ENCODE results near the gene ADAMTS9. TPM values are rescaled to one million over a fixed set of nuclear protein-coding genes. Genes with fewer than 3 reads are reported as not detected.

ADAMTS9 gene, protein sequence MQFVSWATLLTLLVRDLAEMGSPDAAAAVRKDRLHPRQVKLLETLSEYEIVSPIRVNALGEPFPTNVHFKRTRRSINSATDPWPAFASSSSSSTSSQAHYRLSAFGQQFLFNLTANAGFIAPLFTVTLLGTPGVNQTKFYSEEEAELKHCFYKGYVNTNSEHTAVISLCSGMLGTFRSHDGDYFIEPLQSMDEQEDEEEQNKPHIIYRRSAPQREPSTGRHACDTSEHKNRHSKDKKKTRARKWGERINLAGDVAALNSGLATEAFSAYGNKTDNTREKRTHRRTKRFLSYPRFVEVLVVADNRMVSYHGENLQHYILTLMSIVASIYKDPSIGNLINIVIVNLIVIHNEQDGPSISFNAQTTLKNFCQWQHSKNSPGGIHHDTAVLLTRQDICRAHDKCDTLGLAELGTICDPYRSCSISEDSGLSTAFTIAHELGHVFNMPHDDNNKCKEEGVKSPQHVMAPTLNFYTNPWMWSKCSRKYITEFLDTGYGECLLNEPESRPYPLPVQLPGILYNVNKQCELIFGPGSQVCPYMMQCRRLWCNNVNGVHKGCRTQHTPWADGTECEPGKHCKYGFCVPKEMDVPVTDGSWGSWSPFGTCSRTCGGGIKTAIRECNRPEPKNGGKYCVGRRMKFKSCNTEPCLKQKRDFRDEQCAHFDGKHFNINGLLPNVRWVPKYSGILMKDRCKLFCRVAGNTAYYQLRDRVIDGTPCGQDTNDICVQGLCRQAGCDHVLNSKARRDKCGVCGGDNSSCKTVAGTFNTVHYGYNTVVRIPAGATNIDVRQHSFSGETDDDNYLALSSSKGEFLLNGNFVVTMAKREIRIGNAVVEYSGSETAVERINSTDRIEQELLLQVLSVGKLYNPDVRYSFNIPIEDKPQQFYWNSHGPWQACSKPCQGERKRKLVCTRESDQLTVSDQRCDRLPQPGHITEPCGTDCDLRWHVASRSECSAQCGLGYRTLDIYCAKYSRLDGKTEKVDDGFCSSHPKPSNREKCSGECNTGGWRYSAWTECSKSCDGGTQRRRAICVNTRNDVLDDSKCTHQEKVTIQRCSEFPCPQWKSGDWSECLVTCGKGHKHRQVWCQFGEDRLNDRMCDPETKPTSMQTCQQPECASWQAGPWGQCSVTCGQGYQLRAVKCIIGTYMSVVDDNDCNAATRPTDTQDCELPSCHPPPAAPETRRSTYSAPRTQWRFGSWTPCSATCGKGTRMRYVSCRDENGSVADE (N-terminal part only)
- total RNA-seq (100 to 1,000 TPM in 1 of 5 donors, 10 to 100 TPM in 4; 25.4 to 107 (median 38.7) TPM), polyA plus RNA-seq (1 to 10 TPM; 5.5 to 6.7 (median 5.8) TPM)
- long read RNA-seq, donor 1, result 0 reads
- long read RNA-seq, donor 2, partial matches to known transcripts, result 5 of 5 reads
- long read RNA-seq, donor 2, other reads (novel, unspliced or antisense), result 0 of 5 reads
- long read RNA-seq, donor 3, partial matches to known transcripts, result 0 of 1 reads
- long read RNA-seq, donor 3, other reads (novel, unspliced or antisense), result 0 of 1 reads
- long read RNA-seq, donor 4, result 0 reads
- long read RNA-seq, donor 5, partial matches to known transcripts, result 0 of 2 reads
- long read RNA-seq, donor 5, other reads (novel, unspliced or antisense), result 0 of 2 reads
- long read RNA-seq, donor 6, result 0 reads
- long read RNA-seq, donor 7, full-length matches to known transcripts, result 2 of 2 reads
- long read RNA-seq, donor 7, partial matches to known transcripts, result 0 of 2 reads
- long read RNA-seq, donor 7, other reads (novel, unspliced or antisense), result 0 of 2 reads
- long read RNA-seq, donor 8, full-length matches to known transcripts, result 2 of 2 reads
- long read RNA-seq, donor 8, partial matches to known transcripts, result 0 of 2 reads
- long read RNA-seq, donor 8, other reads (novel, unspliced or antisense), result 0 of 2 reads
- long read RNA-seq, donor 9, partial matches to known transcripts, result 0 of 2 reads
- long read RNA-seq, donor 9, other reads (novel, unspliced or antisense), result 0 of 2 reads
- long read RNA-seq, donor 10, partial matches to known transcripts, result 0 of 1 reads
- long read RNA-seq, donor 10, other reads (novel, unspliced or antisense), result 0 of 1 reads

- Histone ChIP-seq H3K9me3 (no peaks in the 10 kb centered on the region), H3K27me3 (peaks cover 0 to 40% (median 13%) of the 10 kb centered on the region in 3 donors), H3K27ac (peak within 1 kb of the TSS; percentile 87 to 98 (median 89)), H3K36me3 (no peaks in the 10 kb centered on the region), H3K4me1 (peaks cover 0 to 49% (median 38%) of the 10 kb centered on the region in 4 donors), H3K4me3 (peak within 1 kb of the TSS; percentile 66 to 68 (median 68))
- TF ChIP-seq EP300 (IDR thresholded peaks at IDR 0.05), result no peak
- peak in 1 of 4 donors; percentile 30 for TF ChIP-seq POLR2A (IDR thresholded peaks at IDR 0.05)
- peak; percentile 70 to 83 (median 83) for TF ChIP-seq POLR2AphosphoS5 (IDR thresholded peaks at IDR 0.05)
- intact Hi-C loops (cut with DNase I; ENCODE audit: low total_unique reads), result no loop called here
- 0 to 2% (median 1%) methylated on average over 15 to 60 of the region's 60 CpGs for WGBS, 5 donors
- peak; percentile 42 to 94 for DNase-seq
These were observed at the start of gene ADAMTS9 for GRCh38 chr3:64687781-64688604. Gene ADAMTS9, minus strand, starts transcription at chr3:64688000. Its CDS starts 343 bp downstream, at chr3:64687657.

GRCh38 chr3:64732576-64732975, 44.8 kb upstream of the ADAMTS9 start:
- Histone ChIP-seq H3K27ac (no peak overlapping the region), H3K4me1 (peaks cover 0 to 13% (median 4%) of the 10 kb centered on the region in 4 donors), H3K4me3 (no peak overlapping the region), H3K9me3 (no peaks in the 10 kb centered on the region), H3K27me3 (no peaks in the 10 kb centered on the region), H3K36me3 (no peaks in the 10 kb centered on the region)
- TF ChIP-seq POLR2AphosphoS5 (IDR thresholded peaks at IDR 0.05) (no peak), CTCF (IDR thresholded peaks at IDR 0.05) (no peak), EP300 (IDR thresholded peaks at IDR 0.05) (no peak), POLR2A (IDR thresholded peaks at IDR 0.05) (no peak)
- DNase-seq, result no peak
- intact Hi-C loops (cut with DNase I; ENCODE audit: low total_unique reads), result no loop called here
- WGBS, 5 donors, result 85 to 94% (median 92%) methylated on average over 1 of the region's 1 CpG

DNA sequence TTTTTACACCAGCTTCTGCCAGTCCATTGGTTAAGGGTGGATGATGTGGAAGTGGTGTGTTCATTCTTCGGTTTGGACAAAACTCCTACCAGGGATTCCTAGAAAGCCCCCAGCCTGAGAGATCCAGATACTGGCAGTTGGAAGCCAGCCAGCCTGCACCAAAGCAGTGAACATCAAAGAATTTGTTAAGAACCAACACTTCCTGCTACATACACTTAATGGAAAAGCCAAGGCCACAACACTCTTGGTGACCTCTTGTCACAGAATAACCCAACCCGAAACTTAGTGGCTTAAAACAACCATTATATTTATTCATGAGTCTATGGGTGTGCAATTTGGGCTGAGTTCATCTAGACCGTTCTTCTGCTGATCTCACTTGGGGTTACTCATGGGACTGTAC, 42.9 kb upstream of the ADAMTS9 start:
- no peak for TF ChIP-seq CTCF (IDR thresholded peaks at IDR 0.05)
- TF ChIP-seq EP300 (IDR thresholded peaks at IDR 0.05), result no peak
- TF ChIP-seq POLR2AphosphoS5 (IDR thresholded peaks at IDR 0.05), result no peak
- TF ChIP-seq POLR2A (IDR thresholded peaks at IDR 0.05), result no peak
- Histone ChIP-seq H3K4me3 (no peak overlapping the region), H3K9me3 (no peaks in the 10 kb centered on the region), H3K27me3 (no peaks in the 10 kb centered on the region), H3K36me3 (no peaks in the 10 kb centered on the region), H3K4me1 (peaks cover 0 to 13% (median 4%) of the 10 kb centered on the region in 4 donors), H3K27ac (no peak overlapping the region)
- peak in 1 of 2 donors; percentile 16 for DNase-seq
- 62 to 71% (median 64%) methylated on average over 3 of the region's 3 CpGs for WGBS, 5 donors
- intact Hi-C loops (cut with DNase I; ENCODE audit: low total_unique reads), result no loop called here
